HG03342 (cell line): Measurements from ENCODE around the gene GRWD1.
"Not testable (repeated sequence)": the region's sequence is repeated elsewhere in the genome, so short reads cannot be mapped to it uniquely, and the experiment has no call there.

Experiments used
- ATAC-seq: cut with Tn5 transposase; IDR thresholded peaks from one replicate; pipeline ENCODE4 v1.9.1; 2021; ENCODE audit warnings: mild to moderate bottlenecking, moderate library complexity; ENCODE audit not compliant: unreplicated experiment

Gene GRWD1

DNA sequence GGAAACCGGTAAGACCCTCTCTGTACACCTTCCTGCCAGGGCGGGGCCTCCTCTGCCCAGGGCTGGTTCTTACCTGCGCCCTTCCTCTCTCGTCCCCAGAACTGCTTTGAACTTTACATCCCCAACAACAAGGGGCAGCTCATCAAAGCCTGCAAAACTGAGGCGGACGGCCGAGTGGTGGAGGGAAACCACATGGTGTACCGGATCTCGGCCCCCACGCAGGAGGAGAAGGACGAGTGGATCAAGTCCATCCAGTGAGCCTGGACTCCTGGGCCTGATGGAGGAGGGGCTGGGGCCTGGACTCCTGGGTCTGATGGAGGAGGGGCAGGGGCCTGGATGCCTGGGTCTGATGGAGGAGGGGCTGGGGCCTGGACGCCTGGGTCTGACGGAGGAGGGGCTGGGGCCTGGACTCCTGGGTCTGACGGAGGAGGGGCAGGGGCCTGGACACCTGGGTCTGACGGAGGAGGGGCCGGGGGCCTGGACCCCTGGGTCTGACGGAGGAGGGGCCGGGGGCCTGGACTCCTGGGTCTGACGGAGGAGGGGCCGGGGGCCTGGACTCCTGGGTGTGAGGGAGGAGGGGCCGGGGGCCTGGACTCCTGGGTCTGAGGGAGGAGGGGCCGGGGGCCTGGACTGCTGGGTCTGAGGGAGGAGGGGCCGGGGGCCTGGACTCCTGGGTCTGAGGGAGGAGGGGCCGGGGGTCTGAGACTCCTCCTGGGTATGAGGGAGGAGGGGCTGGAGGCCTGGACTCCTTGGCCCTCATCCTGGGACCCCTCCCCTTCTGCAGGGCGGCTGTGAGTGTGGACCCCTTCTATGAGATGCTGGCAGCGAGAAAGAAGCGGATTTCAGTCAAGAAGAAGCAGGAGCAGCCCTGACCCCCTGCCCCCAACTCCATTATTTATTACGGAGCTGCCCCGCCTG lies 32.8 kb downstream of the GRWD1 start:
- no peak for ATAC-seq

DNA sequence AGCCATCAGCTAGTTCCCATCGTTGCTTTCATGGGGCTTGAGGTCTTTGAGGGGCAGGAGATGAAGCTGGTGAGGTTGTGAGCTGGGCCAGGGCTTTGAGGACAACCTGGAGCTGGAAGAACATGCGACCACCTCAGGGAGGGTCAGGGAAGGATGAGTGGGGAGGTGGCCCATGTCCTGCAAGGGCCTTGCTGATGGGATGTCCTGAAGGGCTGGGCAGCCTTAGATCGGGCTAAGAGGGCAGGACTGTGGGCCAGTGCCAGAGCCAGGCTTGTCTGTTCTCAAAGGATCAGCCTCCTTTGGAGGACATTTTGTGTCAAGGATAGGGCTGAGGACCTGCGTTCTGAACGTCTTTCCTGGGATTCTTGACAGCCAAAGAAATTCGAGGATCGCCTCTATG lies 33.9 kb downstream of the GRWD1 start:
- no peak for ATAC-seq

GRCh38 chr19:48480183-48480557 lies 34.4 kb downstream of the GRWD1 start:
- no peak for ATAC-seq

DNA sequence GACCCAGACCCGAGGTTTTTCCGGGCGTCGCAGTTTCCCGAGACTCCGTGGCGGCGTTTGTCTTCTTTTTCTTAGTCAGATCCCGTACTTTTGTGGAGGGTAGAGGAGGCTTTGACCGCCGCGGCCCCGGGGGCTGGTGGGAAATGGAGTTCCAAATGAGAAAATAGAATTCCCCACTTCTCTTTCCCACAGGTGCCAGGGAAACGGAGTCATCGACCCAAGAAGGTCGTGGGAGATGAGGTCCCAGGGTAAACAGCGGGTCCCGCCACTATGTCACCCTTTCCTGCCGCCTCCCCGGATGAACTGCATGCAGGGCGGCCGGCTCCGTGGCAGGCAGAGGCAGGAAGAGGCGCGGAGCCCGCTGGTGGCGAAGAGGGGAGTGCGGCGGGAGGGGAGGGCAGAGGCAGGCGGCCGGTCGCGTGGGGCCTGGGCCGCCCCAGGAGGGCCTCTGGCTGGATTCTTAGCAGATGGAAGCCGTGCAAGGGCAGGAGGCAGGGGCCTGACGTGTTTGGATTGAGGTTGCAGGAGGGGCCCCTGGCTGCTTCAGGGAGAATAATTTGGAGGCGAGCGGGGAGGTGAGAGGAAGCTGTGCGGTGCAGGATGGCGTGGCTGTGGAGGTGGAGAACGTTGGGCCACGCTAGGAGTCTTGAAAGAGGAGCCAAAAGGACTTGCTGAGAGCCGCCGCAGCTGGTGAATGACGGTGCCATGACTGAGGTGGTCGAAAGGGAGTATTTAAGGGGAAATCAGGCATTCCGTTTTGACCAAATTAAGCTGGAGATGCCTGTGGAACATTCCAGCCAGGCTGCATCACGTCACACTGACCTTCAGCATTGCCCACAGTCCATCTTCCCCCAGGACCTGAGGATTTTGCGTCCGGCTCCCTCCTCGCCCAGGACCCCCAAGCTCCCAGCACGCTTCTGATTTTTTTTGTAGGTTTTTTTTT lies 35.0 kb downstream of the GRWD1 start:
- no peak for ATAC-seq

GRCh38 chr19:48481846-48482639 lies 36.3 kb downstream of the GRWD1 start:
- no peak for ATAC-seq

DNA sequence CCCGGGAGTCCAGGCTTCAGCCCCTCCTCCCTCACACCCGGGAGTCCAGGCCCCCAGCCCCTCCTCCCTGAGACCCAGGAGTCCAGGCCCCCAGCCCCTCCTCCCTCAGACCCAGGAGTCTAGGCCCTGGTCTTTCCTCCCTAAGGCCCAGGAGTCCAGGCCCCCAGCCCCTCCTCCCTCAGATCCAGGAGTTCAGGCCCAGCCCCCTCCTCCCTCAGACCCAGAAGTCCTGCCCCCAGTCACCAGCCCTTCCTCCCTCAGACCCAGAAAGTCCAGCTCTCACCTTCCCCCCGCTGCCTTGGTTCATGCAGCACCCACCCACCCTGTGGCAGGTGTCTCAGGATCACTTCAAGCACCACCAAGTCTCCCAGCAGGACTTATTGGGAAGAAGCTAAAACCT lies 37.5 kb downstream of the GRWD1 start:
- no peak for ATAC-seq

DNA sequence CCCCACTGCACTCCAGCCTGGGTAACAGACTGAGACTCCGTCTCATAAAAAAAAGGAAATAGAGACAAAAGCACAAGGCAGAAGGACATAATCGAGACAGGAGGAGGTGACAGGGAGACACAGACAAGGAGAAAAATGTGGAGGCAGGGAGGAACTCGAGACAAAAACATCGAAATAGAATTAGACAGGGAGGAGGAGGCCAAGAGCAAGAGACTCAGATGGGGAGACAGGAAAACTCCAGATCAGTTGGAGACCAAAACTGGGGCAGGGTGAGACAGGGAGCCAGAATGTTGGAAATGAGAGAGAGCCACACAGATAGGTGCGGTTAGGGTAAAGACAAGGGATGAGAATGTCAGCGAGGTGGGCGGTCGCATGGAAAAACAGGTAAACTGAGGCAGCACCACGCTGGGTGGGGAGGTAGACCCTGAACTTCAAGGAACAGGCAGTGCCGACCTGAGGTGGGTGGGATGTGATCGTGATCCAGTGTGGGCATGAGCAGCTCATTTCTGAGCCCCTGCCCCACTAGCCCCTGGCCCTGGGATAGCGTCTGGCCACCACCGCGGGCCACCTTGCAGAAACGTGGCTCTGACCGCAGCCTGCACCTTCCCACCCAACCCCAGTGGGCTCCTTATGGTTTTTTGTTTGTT lies 38.6 kb downstream of the GRWD1 start:
- ATAC-seq = no peak

DNA sequence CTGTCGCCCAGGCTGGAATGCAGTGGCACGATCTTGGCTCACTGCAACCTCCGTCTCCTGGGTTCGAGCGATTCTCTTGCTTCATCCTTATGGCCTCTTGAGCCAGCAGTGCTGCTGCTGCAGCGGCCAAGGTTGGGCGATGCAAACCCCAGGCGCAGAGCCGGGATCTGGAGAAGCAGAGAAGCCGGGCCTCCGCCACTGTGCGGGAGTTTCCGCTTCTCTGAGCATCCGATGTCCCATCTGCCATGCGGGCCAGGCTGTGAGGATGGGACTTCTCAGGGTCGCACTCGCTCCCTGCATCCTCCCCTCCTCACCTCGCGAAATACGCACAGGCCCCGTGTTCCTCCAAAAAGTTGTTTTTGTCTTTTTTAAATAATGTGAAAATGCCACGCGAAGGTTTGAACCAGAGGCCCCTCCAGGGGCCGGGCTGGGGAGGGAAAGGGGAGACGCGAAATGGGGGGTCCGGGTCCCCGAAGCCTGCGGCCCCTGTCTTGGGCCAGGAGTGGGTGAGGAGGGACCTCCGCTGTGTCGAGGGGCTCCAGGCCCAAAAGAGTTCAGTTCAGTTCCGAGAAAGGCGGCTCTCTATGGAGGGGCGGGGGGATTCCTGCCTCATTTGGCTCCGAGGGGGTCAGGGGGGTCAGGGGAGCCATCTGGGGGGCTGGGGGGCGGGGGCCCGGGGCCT lies 39.3 kb downstream of the GRWD1 start:
- ATAC-seq = no peak

DNA sequence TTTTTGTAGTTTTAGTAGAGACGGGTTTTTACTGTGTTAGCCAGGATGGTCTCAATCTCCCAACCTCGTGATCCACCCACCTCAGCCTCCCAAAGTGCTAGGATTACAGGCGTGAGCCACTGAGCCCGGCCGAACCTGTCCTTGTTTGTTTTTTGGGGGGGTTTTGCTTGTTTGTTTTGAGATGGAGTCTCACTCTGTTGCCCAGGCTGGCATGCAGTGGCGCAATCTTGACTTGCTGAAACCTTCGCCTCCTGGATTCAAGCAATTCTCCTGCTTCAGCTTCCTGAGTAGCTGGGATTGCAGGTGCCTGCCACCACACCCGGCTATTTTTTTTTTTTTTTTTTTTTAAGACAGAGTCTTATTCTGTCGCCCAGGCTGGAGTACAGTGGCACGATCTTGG lies 40.9 kb downstream of the GRWD1 start:
- ATAC-seq = not testable (repeated sequence)

- no peak for ATAC-seq
These were observed 41.8 kb downstream of the GRWD1 start for GRCh38 chr19:48487544-48487943.

DNA sequence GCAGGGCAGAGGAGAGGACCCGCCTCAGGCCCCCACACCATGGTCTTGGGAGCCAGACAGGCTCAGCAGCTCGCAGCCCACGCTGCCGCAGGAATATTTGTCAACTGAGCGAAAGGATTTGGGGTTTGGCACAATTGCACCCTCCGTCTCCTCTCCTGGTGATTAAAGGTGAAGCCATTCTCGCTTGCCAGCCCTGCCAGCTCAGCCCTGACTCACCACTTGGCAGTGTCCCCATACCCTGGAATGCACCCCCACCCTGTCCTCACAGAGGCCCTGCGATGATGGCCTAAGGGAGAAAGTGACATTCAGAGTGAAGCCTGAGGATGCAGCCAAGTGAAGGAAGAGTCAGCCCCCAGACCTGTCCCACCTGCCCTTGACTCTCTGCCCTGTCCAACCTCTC lies 42.2 kb downstream of the GRWD1 start:
- no peak for ATAC-seq

DNA sequence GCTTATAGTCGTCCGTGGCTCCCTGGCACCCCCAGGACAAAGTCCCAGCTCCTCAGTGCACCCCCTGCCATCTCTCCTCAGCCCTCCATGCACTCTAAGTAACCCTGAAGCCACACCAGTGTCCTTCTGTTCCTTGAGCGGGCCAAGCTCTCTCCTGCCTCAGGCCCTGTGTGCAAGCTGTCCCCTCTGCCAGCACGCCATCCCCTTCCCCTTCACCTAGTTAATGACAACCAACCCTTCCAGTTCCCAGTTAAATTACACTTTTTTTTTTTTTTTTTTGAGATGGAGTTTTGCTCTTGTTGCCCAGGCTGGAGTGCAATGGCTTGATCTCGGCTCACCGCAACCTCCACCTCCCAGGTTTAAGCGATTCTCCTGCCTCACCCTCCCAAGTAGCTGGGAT lies 42.7 kb downstream of the GRWD1 start:
- not testable (repeated sequence) for ATAC-seq

DNA sequence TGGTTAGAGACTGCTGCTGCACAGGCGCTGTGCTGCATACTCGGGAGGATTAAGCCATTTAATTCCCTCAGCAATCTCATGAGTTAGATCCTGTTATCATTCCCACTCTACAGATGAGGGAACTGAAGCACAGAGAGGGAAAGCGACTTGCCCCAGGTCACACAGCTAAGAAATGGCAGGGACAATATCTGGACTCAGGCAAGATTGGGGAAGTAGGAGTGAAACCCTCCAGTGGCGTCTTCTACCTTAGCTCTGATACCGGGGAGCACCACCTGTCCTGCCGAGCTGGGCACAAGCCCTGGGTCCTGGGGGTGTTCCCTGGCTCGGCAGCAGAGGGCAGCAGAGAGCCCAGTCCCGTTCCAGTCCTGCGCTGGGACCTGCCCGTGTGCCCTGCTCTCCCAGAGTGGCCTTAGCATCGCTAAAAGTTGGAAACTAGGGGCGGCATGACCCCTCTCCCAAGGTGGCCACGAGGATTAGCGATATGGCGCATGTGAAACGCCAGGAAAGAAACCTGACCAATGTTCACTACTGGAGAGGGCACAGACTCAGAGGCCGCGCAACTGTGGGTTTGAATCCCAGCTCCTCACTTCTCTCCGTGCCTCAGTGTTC lies 43.9 kb downstream of the GRWD1 start:
- no peak for ATAC-seq

DNA sequence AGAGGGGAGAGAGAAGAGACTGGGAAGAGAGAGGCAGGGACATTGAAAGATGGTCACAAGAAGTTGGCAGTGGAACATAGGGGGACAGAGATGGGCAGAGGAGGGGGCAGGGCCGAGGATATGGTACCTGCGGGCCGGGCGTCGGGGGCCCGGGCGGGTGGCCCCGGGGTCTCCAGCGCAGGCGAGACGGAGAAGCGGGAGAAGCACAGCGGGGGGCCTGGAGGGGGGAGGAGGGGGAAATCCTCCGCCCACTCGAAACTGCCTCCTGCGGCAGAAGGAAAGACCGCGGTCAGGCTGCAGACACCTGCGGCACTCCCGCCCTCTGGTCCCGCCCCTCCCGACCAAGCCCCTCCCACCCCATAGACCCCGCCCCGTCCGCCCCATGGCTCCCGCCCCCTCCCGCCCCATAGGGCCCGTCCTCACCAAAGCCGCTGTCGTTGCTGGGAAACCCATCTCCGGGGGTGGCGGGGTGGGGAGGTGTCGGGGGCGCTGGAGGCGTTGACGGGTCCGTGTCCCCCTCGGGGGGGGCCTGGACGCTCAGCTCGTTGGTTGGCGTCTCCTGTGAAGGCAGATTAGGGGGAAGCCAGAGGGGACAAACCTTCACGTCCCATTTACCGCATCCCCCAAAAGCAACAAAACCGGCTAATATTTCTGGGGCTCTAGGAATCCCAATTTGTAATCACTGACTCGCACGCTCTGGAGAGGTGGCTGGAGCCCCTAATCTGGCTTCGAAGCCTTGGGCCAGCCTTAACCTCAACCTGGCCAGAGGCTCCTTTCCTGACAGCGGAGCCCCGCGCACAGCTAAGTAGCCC lies 45.4 kb downstream of the GRWD1 start:
- ATAC-seq = no peak

GRCh38 chr19:48491793-48492123 lies 46.0 kb downstream of the GRWD1 start:
- no peak for ATAC-seq

DNA sequence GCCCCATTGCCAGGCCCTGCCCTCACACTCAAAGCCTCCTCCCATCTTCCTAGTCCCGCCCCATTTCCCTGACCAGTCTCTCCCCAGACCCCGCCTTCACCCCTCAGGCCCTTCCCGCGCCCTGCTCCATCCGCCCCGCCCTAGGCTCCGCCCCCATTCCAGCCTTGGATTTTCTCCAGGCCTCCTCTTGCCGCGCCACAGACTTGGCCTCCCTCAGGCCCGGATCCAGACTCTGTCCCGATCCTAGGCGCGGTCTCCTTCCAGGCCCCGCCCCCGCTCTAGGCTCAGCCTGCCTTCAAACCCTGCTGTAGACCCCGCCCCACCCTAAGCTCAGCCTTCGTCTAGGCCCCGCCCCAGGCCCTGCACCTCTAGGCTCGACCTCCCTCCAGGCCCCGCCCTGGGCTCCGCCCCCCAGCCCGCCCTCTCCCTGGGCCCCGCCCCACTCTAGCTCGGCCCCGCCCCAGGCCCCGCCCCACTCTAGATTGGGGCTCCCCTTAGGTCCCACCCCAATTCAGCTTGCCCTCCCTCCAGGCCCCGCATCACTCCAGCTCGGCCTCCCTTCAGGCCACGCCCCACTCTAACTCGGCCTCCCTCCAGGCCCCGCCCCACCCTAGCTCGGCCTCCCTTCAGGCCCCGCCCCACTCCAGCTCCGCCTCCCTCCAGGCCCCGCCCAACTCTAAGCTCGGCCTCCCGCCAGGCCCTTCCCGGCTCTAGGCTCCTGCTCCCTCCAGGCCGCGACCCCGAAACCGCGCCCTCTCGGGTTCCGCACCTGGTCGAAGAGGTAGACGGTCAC lies 47.3 kb downstream of the GRWD1 start:
- peak; percentile 54 for ATAC-seq

GRCh38 chr19:48493718-48494401 lies 48.1 kb downstream of the GRWD1 start:
- peak; percentile 2 for ATAC-seq
